ENCODE measurements around the gene HPN.
"Not testable (repeated sequence)": the region's sequence is repeated elsewhere in the genome, so short reads cannot be mapped to it uniquely, and the experiment has no call there.

GRCh38 chr19:35050662-35051061 is 9.1 kb downstream of the HPN start:
- TF ChIP-seq EZH2phosphoT487 (IDR thresholded peaks at IDR 0.05; ENCODE audit: unreplicated experiment); CTCF (conservative IDR thresholded peaks at IDR 0.05; ENCODE audit: low read depth in 2 of 2); POLR2AphosphoS5 (IDR thresholded peaks at IDR 0.05; ENCODE audit: low read depth); REST (IDR thresholded peaks at IDR 0.05; ENCODE audit: unreplicated experiment); ZNF462 (CRISPR knock-in tag; IDR thresholded peaks at IDR 0.05); EZH2 (IDR thresholded peaks at IDR 0.05; ENCODE audit: low read depth, unreplicated experiment); JUNB (IDR thresholded peaks at IDR 0.05; ENCODE audit: unreplicated experiment); CREB1 (CRISPR knock-in tag; IDR thresholded peaks at IDR 0.05; ENCODE audit: low read depth); ZNF331 (CRISPR knock-in tag; IDR thresholded peaks at IDR 0.05; ENCODE audit: low read depth); NANOG (IDR thresholded peaks at IDR 0.05; ENCODE audit: borderline replicate concordance); ETS1 (IDR thresholded peaks at IDR 0.05): not testable (repeated sequence)

Measured in GM23338 (cell line).